Lower leg skin (tissue), 4 donors: ENCODE results near the gene FAM229A. TPM values are rescaled to one million over a fixed set of nuclear protein-coding genes. Genes with fewer than 3 reads are reported as not detected.

Experiments used
- DNase-seq, 2 donors: peaks; one replicate each; pipeline ENCODE4 v3.0.0-alpha.2; 2019; ENCODE audit warnings: low spot score in 2 of 2
- H3K4me3 ChIP-seq: fragments of 200-600 bp; sonication (generic); 2 replicates; pipeline ENCODE4 v1.5.1; 2017; ENCODE audit warnings: mild to moderate bottlenecking, low read depth; ENCODE audit not compliant: poor library complexity, severe bottlenecking
- CTCF ChIP-seq, 3 donors: fragments of 450-650 bp; IDR thresholded peaks; one replicate each; pipeline ENCODE4 v1.5.1; 2016; ENCODE audit warnings: antibody characterized with exemption in 3 of 3, mild to moderate bottlenecking in 3 of 3, moderate library complexity in 2 of 3
- POLR2A ChIP-seq, 2 donors: fragments of 450-650 bp; IDR thresholded peaks; one replicate each; pipeline ENCODE4 v1.6.1; 2016 to 2017; ENCODE audit warnings: antibody characterized with exemption in 2 of 2, mild to moderate bottlenecking in 1 of 2, moderate library complexity in 1 of 2
- WGBS, 2 donors: methylation state at CpG; one replicate each; pipeline ENCODE4 v1.1.5; 2018; 5-methylcytosine and 5-hydroxymethylcytosine counted together
- intact Hi-C: fragments of 100-400 bp; cut with DNase I; formaldehyde crosslinking; loops from one replicate; pipeline ENCODE4 v1.15.0; 2023; ENCODE audit warnings: low total_unique reads
- total RNA-seq, 4 donors: library from RNA; depleted of rRNA; stranded (reverse); fragments of >200 nt; gene quantifications; one replicate each; pipeline ENCODE4 v1.1.0, GENCODE V29; 2016

Gene FAM229A
- total RNA-seq, 4 donors from 2014 or later, result 7.2 to 20.1 (median 8.7) TPM

GRCh38 chr1:32341186-32341757, 21.0 kb downstream of the FAM229A start:
- H3K4me3 ChIP-seq, result no peak overlapping the region
- intact Hi-C loops, result no loop called here
- 91 to 94% methylated on average over 10 to 11 of the region's 11 CpGs for WGBS, 2 donors
- DNase-seq, result no peak
- TF ChIP-seq POLR2A (IDR thresholded peaks at IDR 0.05), result no peak
- no peak for TF ChIP-seq CTCF (IDR thresholded peaks at IDR 0.05)

GRCh38 chr1:32339363-32339978, 22.8 kb downstream of the FAM229A start:
- intact Hi-C loops, result no loop called here

GRCh38 chr1:32338637-32339145, 23.6 kb downstream of the FAM229A start:
- 81 to 83% methylated on average over 14 of the region's 14 CpGs for WGBS, 2 donors
- intact Hi-C loops, result no loop called here
- TF ChIP-seq CTCF (IDR thresholded peaks at IDR 0.05) (no peak), POLR2A (IDR thresholded peaks at IDR 0.05) (no peak)
- no peak for DNase-seq
- no peak overlapping the region for H3K4me3 ChIP-seq

More at GRCh38 chr1:32339363-32339978, 22.8 kb downstream of the FAM229A start:
- H3K4me3 ChIP-seq, result no peak overlapping the region
- DNase-seq, result no peak
- WGBS, 2 donors, result 69 to 71% methylated on average over 5 of the region's 5 CpGs
- no peak for TF ChIP-seq POLR2A (IDR thresholded peaks at IDR 0.05)
- TF ChIP-seq CTCF (IDR thresholded peaks at IDR 0.05), result no peak

- intact Hi-C loops, result no loop called here
- 60 to 68% methylated on average over 15 to 16 of the region's 16 CpGs for WGBS, 2 donors
Measured at GRCh38 chr1:32337855-32338636, 24.2 kb downstream of the FAM229A start.

More at GRCh38 chr1:32337855-32338636, 24.2 kb downstream of the FAM229A start:
- no peak for DNase-seq
- H3K4me3 ChIP-seq, result no peak overlapping the region
- TF ChIP-seq POLR2A (IDR thresholded peaks at IDR 0.05) (no peak), CTCF (IDR thresholded peaks at IDR 0.05) (no peak)
